ENCODE measurements around the gene HSPA4L. TPM values are rescaled to one million over a fixed set of nuclear protein-coding genes. Genes with fewer than 3 reads are reported as not detected.

HSPA4L gene
- total RNA-seq, 2 donors from 2014 or later: 4.9 to 5.4 TPM

DNA sequence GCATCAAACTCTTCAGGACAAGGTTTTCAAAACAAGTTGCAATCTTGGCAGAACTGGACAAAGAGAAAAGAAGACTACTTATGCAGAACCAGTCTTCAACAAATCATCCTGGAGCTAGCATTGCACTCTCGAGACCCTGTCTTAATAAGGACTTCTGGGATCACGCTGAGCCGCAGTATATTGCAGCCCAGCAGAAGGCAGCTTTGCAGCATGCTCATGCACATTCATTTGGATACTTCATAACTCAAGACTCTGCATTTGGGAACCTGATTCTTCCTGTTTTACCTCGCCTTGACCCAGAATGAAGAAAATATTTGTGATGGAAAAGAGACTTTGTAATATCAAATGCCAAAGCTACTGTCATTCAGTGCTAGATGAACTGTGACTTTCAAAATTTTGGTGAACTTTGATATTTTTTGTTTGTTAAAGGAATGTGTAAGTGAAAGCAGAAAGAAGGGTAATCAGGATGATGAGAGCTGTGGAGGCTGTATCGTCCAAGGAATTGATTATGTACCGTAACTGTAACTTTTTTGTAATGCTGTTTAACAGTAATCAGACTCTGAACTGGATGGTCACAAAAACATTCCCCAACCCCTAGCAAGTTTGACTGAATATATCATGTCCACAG is 27.2 kb downstream of the HSPA4L start:
- no peaks in the 10 kb centered on the region for H3K9me3 ChIP-seq
- H3K4me3 ChIP-seq: no peak overlapping the region
- H3K27me3 ChIP-seq: no peaks in the 10 kb centered on the region
- no peak for DNase-seq (ENCODE audit: low spot score)
- no peaks in the 10 kb centered on the region for H3K4me1 ChIP-seq
- H3K36me3 ChIP-seq: peaks cover 13% of the 10 kb centered on the region
- TF ChIP-seq, protein P1, sequence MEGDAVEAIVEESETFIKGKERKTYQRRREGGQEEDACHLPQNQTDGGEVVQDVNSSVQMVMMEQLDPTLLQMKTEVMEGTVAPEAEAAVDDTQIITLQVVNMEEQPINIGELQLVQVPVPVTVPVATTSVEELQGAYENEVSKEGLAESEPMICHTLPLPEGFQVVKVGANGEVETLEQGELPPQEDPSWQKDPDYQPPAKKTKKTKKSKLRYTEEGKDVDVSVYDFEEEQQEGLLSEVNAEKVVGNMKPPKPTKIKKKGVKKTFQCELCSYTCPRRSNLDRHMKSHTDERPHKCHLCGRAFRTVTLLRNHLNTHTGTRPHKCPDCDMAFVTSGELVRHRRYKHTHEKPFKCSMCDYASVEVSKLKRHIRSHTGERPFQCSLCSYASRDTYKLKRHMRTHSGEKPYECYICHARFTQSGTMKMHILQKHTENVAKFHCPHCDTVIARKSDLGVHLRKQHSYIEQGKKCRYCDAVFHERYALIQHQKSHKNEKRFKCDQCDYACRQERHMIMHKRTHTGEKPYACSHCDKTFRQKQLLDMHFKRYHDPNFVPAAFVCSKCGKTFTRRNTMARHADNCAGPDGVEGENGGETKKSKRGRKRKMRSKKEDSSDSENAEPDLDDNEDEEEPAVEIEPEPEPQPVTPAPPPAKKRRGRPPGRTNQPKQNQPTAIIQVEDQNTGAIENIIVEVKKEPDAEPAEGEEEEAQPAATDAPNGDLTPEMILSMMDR (IDR thresholded peaks at IDR 0.05): no peak
- no peak overlapping the region for H3K27ac ChIP-seq

DNA sequence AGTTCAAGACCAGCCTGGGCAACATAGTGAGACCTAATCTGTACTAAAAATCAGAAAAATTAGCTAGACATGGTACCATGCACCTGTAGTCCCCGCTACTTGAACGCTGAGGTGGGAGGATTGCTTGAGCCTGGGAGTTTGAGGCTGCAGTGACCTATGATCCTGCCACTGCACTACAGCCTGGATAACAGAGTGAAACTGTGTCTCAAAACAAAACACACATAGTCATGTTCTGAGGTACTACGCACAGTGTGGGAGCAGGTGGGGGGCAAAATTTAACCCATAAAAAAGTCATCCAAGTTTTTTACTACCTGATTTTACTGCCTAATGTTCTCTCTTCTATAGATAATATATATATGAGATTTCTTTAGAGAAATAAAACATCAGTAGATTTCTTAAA is 28.4 kb downstream of the HSPA4L start:
- Histone ChIP-seq H3K4me1 (no peaks in the 10 kb centered on the region), H3K27ac (no peak overlapping the region), H3K27me3 (no peaks in the 10 kb centered on the region), H3K4me3 (no peak overlapping the region), H3K9me3 (no peaks in the 10 kb centered on the region), H3K36me3 (peaks cover 13% of the 10 kb centered on the region)
- TF ChIP-seq, protein P1 (IDR thresholded peaks at IDR 0.05): no peak
- no peak for DNase-seq (ENCODE audit: low spot score)

DNA sequence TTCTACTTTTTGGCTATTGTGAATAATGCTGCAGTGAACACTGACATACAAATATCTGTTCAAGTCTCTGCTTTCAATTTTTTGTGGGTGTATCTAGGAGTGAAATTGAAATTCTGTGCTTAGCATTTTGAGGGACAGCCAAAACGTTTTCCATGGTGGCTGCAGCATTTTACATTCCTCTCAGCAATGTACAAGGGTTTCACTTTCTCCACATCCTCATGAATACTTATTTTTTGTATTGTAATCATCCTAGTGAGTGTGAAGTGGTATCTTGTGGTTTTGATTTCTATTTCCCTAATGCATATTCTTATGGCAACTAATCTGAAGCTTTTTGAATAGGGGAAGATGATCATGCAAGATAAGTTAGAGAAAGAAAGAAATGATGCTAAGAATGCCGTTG is 40.3 kb downstream of the HSPA4L start:
- Histone ChIP-seq H3K4me3 (no peak overlapping the region), H3K4me1 (no peaks in the 10 kb centered on the region), H3K27me3 (no peaks in the 10 kb centered on the region), H3K9me3 (no peaks in the 10 kb centered on the region), H3K27ac (no peak overlapping the region), H3K36me3 (peaks cover 14% of the 10 kb centered on the region)
- TF ChIP-seq, protein P1 (IDR thresholded peaks at IDR 0.05): no peak
- no peak for DNase-seq (ENCODE audit: low spot score)

DNA sequence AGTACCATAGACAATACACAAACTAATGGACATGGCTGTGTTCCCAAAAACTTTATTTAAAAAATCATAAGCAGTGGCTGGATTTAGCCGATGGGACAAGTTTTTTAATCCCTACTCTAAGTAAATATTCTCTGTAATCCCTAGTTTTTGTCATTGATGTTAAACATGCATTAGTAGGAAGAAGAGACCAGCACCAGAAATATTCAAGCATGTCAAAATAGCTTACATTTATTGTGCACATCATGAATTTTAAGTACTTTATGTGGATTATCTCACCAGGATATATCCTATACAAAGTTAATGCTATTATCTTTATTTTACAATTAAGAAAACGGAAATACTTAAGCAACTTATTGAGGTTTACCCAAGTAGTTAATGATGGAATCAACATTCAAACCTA is 46.0 kb downstream of the HSPA4L start:
- H3K36me3 ChIP-seq: peaks cover 19% of the 10 kb centered on the region
- TF ChIP-seq, protein P1 (IDR thresholded peaks at IDR 0.05): no peak

DNA sequence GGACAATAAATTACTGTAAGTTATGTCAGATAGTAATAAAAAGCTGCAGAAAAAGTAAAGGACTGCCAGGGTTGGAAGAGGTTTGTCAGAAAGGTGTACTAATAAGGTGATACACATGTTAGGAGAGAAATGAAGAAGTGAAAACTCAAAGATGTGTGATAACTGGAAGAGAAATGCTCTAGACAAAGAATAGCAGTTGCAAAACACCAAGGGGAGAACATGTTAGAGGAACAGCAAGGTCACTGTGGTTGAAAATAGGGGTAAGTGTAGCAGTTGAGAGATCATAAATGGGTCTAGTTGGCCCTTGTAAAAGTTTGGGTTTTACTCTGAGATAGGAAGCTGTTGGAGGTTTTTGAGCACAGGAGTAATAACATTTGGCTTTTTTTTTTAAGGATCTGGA is 46.9 kb downstream of the HSPA4L start:
- TF ChIP-seq, protein P1 (IDR thresholded peaks at IDR 0.05): no peak
- Histone ChIP-seq H3K27me3 (no peaks in the 10 kb centered on the region), H3K36me3 (peaks cover 13% of the 10 kb centered on the region), H3K4me1 (no peaks in the 10 kb centered on the region), H3K9me3 (no peaks in the 10 kb centered on the region), H3K27ac (no peak overlapping the region), H3K4me3 (no peak overlapping the region)
- DNase-seq (ENCODE audit: low spot score): no peak

More for the DNA sequence above, 46.0 kb downstream of the HSPA4L start:
- no peak overlapping the region for H3K27ac ChIP-seq
- no peaks in the 10 kb centered on the region for H3K27me3 ChIP-seq
- no peaks in the 10 kb centered on the region for H3K4me1 ChIP-seq
- no peak for DNase-seq (ENCODE audit: low spot score)
- H3K4me3 ChIP-seq: no peak overlapping the region
- H3K9me3 ChIP-seq: no peaks in the 10 kb centered on the region

DNA sequence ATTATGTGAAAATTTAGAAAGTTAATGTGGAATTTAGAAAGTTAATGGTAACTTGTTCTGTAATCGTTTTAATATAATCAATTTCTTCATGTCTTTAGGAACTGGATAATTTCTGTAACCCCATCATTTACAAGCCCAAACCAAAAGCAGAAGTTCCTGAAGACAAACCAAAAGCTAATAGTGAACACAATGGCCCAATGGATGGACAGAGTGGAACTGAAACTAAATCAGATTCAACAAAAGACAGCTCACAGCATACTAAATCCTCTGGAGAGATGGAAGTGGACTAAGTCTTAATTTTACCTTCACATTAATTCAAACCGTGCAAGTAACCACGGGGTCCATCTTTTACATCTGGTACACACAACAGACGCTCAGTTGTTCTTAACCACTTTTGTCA is 50.5 kb downstream of the HSPA4L start:
- Histone ChIP-seq H3K27ac (no peak overlapping the region), H3K4me1 (no peaks in the 10 kb centered on the region), H3K9me3 (no peaks in the 10 kb centered on the region), H3K36me3 (peaks cover 8% of the 10 kb centered on the region), H3K27me3 (no peaks in the 10 kb centered on the region), H3K4me3 (no peak overlapping the region)
- TF ChIP-seq, protein P1 (IDR thresholded peaks at IDR 0.05): no peak
- DNase-seq (ENCODE audit: low spot score): no peak

Data from right atrium auricular region (tissue), 2 donors.